ENCODE data around the gene FAM170A.

FAM170A gene

DNA sequence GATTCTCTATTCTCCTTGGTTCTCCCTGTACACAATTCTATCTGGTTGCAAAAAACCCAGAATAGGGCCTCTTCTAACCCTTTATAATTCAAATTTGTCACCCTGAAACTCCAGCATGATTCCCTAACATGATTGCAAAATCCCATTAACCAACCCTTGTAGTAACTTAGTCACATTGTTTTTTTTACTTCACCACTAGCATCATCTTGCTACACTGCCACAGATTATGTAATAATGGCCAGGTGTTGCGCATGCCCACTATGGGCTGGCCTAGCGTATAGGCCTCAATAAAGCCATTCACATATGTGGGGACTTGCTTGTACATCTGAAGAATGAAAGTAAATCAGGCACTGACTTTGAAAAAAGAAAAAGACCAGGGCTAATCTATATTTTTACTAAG is 25.7 kb downstream of the FAM170A start:
- no peak overlapping the region for H3K4me2 ChIP-seq (ENCODE audit: low read length)
- H3K9me3 ChIP-seq (replicated peaks; ENCODE audit: low read length) = no peaks in the 10 kb centered on the region
- no peaks in the 10 kb centered on the region for H3K36me3 ChIP-seq (ENCODE audit: insufficient read depth, low read length)
- H3K4me3 ChIP-seq (ENCODE audit: low read length) = no peak overlapping the region
- H3K4me1 ChIP-seq (ENCODE audit: control insufficient read depth, insufficient read depth, low read length) = no peaks in the 10 kb centered on the region
- H3K27me3 ChIP-seq (ENCODE audit: control insufficient read depth, insufficient read depth, low read length) = no peaks in the 10 kb centered on the region
- no peak overlapping the region for H3K9ac ChIP-seq (ENCODE audit: low read depth, low read length)

DNA sequence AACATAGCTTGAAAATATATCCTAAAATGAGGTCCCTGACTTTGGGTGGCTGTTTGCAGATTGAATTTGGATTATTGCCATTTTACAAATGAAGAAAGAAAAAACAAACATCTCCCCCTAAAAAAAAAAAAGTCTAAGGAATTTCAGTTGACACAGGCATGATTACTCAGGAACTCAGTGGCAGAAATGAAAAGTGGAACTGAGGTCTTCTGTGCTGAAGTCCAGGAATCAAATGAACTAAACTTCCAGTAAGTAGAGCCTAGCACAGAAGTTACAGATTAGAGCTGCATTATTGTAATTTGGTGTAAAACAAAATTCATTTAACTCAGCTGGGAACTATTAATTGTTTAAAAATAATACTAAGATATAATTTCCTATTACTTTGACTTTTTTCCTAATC is 26.7 kb downstream of the FAM170A start:
- H3K9ac ChIP-seq (ENCODE audit: low read depth, low read length) = no peak overlapping the region

DNA sequence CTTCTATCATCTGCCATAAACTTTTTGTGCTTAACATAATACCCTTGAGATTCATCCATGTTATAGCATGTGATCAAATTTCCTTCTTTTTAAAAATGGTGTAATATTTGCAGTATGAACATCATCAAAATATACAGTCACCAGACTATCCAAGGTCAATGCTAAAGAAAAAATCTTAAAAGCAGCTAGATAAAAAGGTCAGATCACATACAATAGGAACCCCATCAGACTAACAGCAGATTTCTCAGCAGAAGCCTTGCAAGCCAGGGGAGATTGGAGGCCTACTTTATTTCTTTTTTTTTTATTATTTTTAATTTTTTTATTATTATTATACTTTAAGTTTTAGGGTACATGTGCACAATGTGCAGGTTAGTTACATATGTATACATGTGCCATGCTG is 37.2 kb downstream of the FAM170A start:
- H3K36me3 ChIP-seq (ENCODE audit: insufficient read depth, low read length) = no peaks in the 10 kb centered on the region
- H3K9ac ChIP-seq (ENCODE audit: low read depth, low read length) = no peak overlapping the region
- no peaks in the 10 kb centered on the region for H3K27me3 ChIP-seq (ENCODE audit: control insufficient read depth, insufficient read depth, low read length)
- no peak overlapping the region for H3K4me2 ChIP-seq (ENCODE audit: low read length)
- no peak overlapping the region for H3K4me3 ChIP-seq (ENCODE audit: low read length)
- H3K4me1 ChIP-seq (ENCODE audit: control insufficient read depth, insufficient read depth, low read length) = no peaks in the 10 kb centered on the region
- H3K9me3 ChIP-seq (replicated peaks; ENCODE audit: low read length) = no peaks in the 10 kb centered on the region

More for the DNA sequence above, 26.7 kb downstream of the FAM170A start:
- H3K9me3 ChIP-seq (replicated peaks; ENCODE audit: low read length) = no peaks in the 10 kb centered on the region
- no peaks in the 10 kb centered on the region for H3K36me3 ChIP-seq (ENCODE audit: insufficient read depth, low read length)
- H3K4me3 ChIP-seq (ENCODE audit: low read length) = no peak overlapping the region
- no peaks in the 10 kb centered on the region for H3K4me1 ChIP-seq (ENCODE audit: control insufficient read depth, insufficient read depth, low read length)
- H3K27me3 ChIP-seq (ENCODE audit: control insufficient read depth, insufficient read depth, low read length) = no peaks in the 10 kb centered on the region
- no peak overlapping the region for H3K4me2 ChIP-seq (ENCODE audit: low read length)

- no peaks in the 10 kb centered on the region for H3K9me3 ChIP-seq (replicated peaks; ENCODE audit: low read length)
- no peaks in the 10 kb centered on the region for H3K27me3 ChIP-seq (ENCODE audit: control insufficient read depth, insufficient read depth, low read length)
- H3K4me3 ChIP-seq (ENCODE audit: low read length) = no peak overlapping the region
- no peaks in the 10 kb centered on the region for H3K4me1 ChIP-seq (ENCODE audit: control insufficient read depth, insufficient read depth, low read length)
- H3K9ac ChIP-seq (ENCODE audit: low read depth, low read length) = no peak overlapping the region
- H3K36me3 ChIP-seq (ENCODE audit: insufficient read depth, low read length) = no peaks in the 10 kb centered on the region
- H3K4me2 ChIP-seq (ENCODE audit: low read length) = no peak overlapping the region
Measured at GRCh38 chr5:119678351-119679028, 49.1 kb downstream of the FAM170A start.

- no peaks in the 10 kb centered on the region for H3K9me3 ChIP-seq (replicated peaks; ENCODE audit: low read length)
- no peak overlapping the region for H3K9ac ChIP-seq (ENCODE audit: low read depth, low read length)
- H3K36me3 ChIP-seq (ENCODE audit: insufficient read depth, low read length) = no peaks in the 10 kb centered on the region
- no peaks in the 10 kb centered on the region for H3K27me3 ChIP-seq (ENCODE audit: control insufficient read depth, insufficient read depth, low read length)
- H3K4me2 ChIP-seq (ENCODE audit: low read length) = no peak overlapping the region
- H3K4me1 ChIP-seq (ENCODE audit: control insufficient read depth, insufficient read depth, low read length) = no peaks in the 10 kb centered on the region
- no peak overlapping the region for H3K4me3 ChIP-seq (ENCODE audit: low read length)
Measured at GRCh38 chr5:119680080-119680479, 50.7 kb downstream of the FAM170A start.

- no peak overlapping the region for H3K4me3 ChIP-seq (ENCODE audit: low read length)
- H3K27me3 ChIP-seq (ENCODE audit: control insufficient read depth, insufficient read depth, low read length) = no peaks in the 10 kb centered on the region
- H3K36me3 ChIP-seq (ENCODE audit: insufficient read depth, low read length) = no peaks in the 10 kb centered on the region
- no peak overlapping the region for H3K4me2 ChIP-seq (ENCODE audit: low read length)
- no peaks in the 10 kb centered on the region for H3K4me1 ChIP-seq (ENCODE audit: control insufficient read depth, insufficient read depth, low read length)
- H3K9me3 ChIP-seq (replicated peaks; ENCODE audit: low read length) = no peaks in the 10 kb centered on the region
- H3K9ac ChIP-seq (ENCODE audit: low read depth, low read length) = no peak overlapping the region
Measured at GRCh38 chr5:119681734-119682133, 52.4 kb downstream of the FAM170A start.

- H3K4me3 ChIP-seq (ENCODE audit: low read length) = no peak overlapping the region
- no peaks in the 10 kb centered on the region for H3K4me1 ChIP-seq (ENCODE audit: control insufficient read depth, insufficient read depth, low read length)
- H3K27me3 ChIP-seq (ENCODE audit: control insufficient read depth, insufficient read depth, low read length) = no peaks in the 10 kb centered on the region
- H3K9me3 ChIP-seq (replicated peaks; ENCODE audit: low read length) = no peaks in the 10 kb centered on the region
- H3K9ac ChIP-seq (ENCODE audit: low read depth, low read length) = no peak overlapping the region
- no peaks in the 10 kb centered on the region for H3K36me3 ChIP-seq (ENCODE audit: insufficient read depth, low read length)
- H3K4me2 ChIP-seq (ENCODE audit: low read length) = no peak overlapping the region
Measured at GRCh38 chr5:119682372-119682771, 53.0 kb downstream of the FAM170A start.
